Neural progenitor cell (in vitro differentiated cells): ENCODE results near the gene KLF1. TPM values are rescaled to one million over a fixed set of nuclear protein-coding genes. Genes with fewer than 3 reads are reported as not detected.

Source experiments
- DNase-seq: peaks from one replicate; pipeline ENCODE4 v3.0.0-alpha.2; 2016; ENCODE audit warnings: low spot score
- H2AFZ ChIP-seq: fragments of 200-600 bp; sonication (generic); replicated peaks from 2 replicates; pipeline ENCODE4 v1.6.1; 2016; ENCODE audit warnings: antibody characterized with exemption
- H3F3A ChIP-seq: fragments of 200-600 bp; sonication (generic); 2 replicates; pipeline ENCODE4 v1.6.1; 2016; ENCODE audit warnings: antibody characterized with exemption, low read depth
- H3K27ac ChIP-seq: fragments of 200-600 bp; sonication (generic); 2 replicates; pipeline ENCODE4 v1.5.1; 2016; ENCODE audit warnings: mild to moderate bottlenecking
- H3K27me3 ChIP-seq: fragments of 200-600 bp; sonication (generic); 2 replicates; pipeline ENCODE4 v1.6.1; 2016; ENCODE audit warnings: mild to moderate bottlenecking, moderate library complexity
- H3K36me3 ChIP-seq: fragments of 200-600 bp; sonication (generic); 2 replicates; pipeline ENCODE4 v1.5.1; 2016
- H3K4me1 ChIP-seq: fragments of 200-600 bp; sonication (generic); 2 replicates; pipeline ENCODE4 v1.6.1; 2016; ENCODE audit warnings: mixed run types
- H3K4me2 ChIP-seq: fragments of 200-600 bp; sonication (generic); 2 replicates; pipeline ENCODE4 v1.6.1; 2016
- H3K4me3 ChIP-seq: fragments of 200-600 bp; sonication (generic); 2 replicates; pipeline ENCODE4 v1.5.1; 2016
- H3K79me2 ChIP-seq: fragments of 200-600 bp; sonication (generic); 2 replicates; pipeline ENCODE4 v1.6.1; 2016; ENCODE audit warnings: low read depth
- H3K9ac ChIP-seq: fragments of 200-600 bp; sonication (generic); 2 replicates; pipeline ENCODE4 v1.6.1; 2016
- H3K9me3 ChIP-seq: fragments of 200-600 bp; sonication (generic); 2 replicates; pipeline ENCODE4 v1.5.1; 2016; ENCODE audit warnings: low read depth
- H4K20me1 ChIP-seq: fragments of 200-600 bp; sonication (generic); 2 replicates; pipeline ENCODE4 v1.6.1; 2016; ENCODE audit warnings: low read depth
- H3K27ac Mint-ChIP-seq: 3 replicates; pipeline ENCODE4 v1.8.0; 2021; ENCODE audit warnings: mixed read lengths
- H3K27me3 Mint-ChIP-seq: 2 replicates; pipeline ENCODE4 v1.8.0; 2022; ENCODE audit warnings: low read depth, mild to moderate bottlenecking, inconsistent platforms, moderate library complexity, mixed read lengths; ENCODE audit not compliant: insufficient read depth
- H3K36me3 Mint-ChIP-seq: 3 replicates; pipeline ENCODE4 v1.8.0; 2021; ENCODE audit warnings: mixed read lengths
- H3K4me1 Mint-ChIP-seq: 3 replicates; pipeline ENCODE4 v1.8.0; 2021; ENCODE audit warnings: mixed read lengths
- H3K4me3 Mint-ChIP-seq: 3 replicates; pipeline ENCODE4 v1.8.0; 2021; ENCODE audit warnings: mild to moderate bottlenecking, moderate library complexity, mixed read lengths
- H3K9me3 Mint-ChIP-seq: 3 replicates; pipeline ENCODE4 v1.8.0; 2020; ENCODE audit warnings: mixed read lengths
- EZH2 ChIP-seq: fragments of 200-600 bp; sonication (generic); IDR thresholded peaks from 2 replicates; pipeline ENCODE4 v1.6.1; 2017; ENCODE audit warnings: antibody characterized with exemption, mild to moderate bottlenecking, moderate library complexity
- EZH2phosphoT487 ChIP-seq: fragments of 200-600 bp; sonication (generic); IDR thresholded peaks from 2 replicates; pipeline ENCODE4 v1.6.1; 2017; ENCODE audit warnings: antibody characterized with exemption
- total RNA-seq: library from RNA; depleted of rRNA; stranded (reverse); fragments of >200 nt; gene quantifications from 2 replicates; pipeline ENCODE4 v1.2.3, GENCODE V29; 2015; ENCODE audit warnings: low replicate concordance
- TF ChIP-seq, protein P1 (sequence below): fragments of 200-600 bp; sonication (generic); IDR thresholded peaks from 2 replicates; pipeline ENCODE4 v1.5.1; 2017; ENCODE audit warnings: antibody characterized with exemption, mild to moderate bottlenecking

KLF1 gene
- total RNA-seq, 1 donor from 2014 or later = 0.64 TPM

DNA sequence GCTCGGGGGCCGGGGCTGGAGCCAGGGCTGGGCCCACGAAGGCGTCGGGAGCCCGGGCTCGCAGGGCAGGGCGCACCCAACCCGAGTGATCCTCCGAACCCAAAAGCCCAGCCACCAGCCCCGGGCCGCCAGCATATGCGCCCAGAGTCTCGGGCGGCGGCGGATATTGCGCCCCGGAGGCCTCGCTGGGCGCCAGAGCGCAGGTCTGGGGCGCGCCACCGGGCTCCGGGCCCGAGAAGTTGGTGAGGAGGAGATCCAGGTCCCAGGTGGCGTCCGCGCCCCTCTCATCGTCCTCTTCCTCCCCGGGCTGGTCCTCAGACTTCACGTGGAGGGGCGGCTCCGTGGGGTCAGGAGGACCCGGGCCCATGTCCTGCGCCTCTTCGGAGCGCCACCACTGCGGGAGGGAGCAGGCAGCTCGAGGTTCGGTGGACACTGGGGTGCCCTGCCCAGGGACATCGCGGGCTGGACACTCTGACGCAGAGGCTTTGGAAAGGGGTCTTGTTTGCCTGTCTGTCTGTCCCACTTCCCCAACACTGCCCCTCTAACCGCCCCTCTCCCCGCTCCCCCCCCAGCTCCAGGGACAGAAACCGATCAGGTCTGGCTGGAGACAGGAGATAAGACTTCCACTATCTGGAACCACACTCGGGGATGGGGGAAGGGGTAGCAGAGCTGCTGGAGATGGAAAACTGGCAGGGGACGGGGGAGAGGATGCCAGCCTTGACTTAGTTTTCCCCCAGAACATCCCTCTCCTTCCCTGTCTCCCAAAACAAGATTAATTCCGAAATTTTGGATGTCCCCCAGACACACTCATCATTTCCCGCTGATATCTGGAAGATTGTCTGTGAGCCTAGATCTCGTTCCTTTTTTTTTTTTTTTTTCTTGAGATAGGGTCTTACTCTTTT lies 1.0 kb downstream of the KLF1 start:
- H3K9me3 Mint-ChIP-seq = peaks cover 11% of the 10 kb centered on the region
- DNase-seq = peak; percentile 34
- peak overlapping the region; percentile 71 for H3K4me3 Mint-ChIP-seq
- Histone ChIP-seq H3K4me3 (peak overlapping the region; percentile 61), H3K27me3 (peaks cover 58% of the 10 kb centered on the region), H2AFZ (peak overlapping the region; percentile 89), H3K4me2 (peak overlapping the region; percentile 85), H3K36me3 (no peaks in the 10 kb centered on the region), H3K4me1 (peaks cover 3% of the 10 kb centered on the region), H3K79me2 (peaks cover 4% of the 10 kb centered on the region), H4K20me1 (no peaks in the 10 kb centered on the region), H3K9ac (no peak overlapping the region), H3F3A (peaks cover 39% of the 10 kb centered on the region), H3K27ac (no peak overlapping the region), H3K9me3 (peaks cover 3% of the 10 kb centered on the region)
- peaks cover 18% of the 10 kb centered on the region for H3K4me1 Mint-ChIP-seq
- H3K36me3 Mint-ChIP-seq = peaks cover 4% of the 10 kb centered on the region
- no peak overlapping the region for H3K27ac Mint-ChIP-seq
- TF ChIP-seq EZH2phosphoT487 (no peak), EZH2 (no peak)
- TF ChIP-seq, protein P1, sequence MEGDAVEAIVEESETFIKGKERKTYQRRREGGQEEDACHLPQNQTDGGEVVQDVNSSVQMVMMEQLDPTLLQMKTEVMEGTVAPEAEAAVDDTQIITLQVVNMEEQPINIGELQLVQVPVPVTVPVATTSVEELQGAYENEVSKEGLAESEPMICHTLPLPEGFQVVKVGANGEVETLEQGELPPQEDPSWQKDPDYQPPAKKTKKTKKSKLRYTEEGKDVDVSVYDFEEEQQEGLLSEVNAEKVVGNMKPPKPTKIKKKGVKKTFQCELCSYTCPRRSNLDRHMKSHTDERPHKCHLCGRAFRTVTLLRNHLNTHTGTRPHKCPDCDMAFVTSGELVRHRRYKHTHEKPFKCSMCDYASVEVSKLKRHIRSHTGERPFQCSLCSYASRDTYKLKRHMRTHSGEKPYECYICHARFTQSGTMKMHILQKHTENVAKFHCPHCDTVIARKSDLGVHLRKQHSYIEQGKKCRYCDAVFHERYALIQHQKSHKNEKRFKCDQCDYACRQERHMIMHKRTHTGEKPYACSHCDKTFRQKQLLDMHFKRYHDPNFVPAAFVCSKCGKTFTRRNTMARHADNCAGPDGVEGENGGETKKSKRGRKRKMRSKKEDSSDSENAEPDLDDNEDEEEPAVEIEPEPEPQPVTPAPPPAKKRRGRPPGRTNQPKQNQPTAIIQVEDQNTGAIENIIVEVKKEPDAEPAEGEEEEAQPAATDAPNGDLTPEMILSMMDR = peak; percentile 12
- peaks cover 50% of the 10 kb centered on the region for H3K27me3 Mint-ChIP-seq

DNA sequence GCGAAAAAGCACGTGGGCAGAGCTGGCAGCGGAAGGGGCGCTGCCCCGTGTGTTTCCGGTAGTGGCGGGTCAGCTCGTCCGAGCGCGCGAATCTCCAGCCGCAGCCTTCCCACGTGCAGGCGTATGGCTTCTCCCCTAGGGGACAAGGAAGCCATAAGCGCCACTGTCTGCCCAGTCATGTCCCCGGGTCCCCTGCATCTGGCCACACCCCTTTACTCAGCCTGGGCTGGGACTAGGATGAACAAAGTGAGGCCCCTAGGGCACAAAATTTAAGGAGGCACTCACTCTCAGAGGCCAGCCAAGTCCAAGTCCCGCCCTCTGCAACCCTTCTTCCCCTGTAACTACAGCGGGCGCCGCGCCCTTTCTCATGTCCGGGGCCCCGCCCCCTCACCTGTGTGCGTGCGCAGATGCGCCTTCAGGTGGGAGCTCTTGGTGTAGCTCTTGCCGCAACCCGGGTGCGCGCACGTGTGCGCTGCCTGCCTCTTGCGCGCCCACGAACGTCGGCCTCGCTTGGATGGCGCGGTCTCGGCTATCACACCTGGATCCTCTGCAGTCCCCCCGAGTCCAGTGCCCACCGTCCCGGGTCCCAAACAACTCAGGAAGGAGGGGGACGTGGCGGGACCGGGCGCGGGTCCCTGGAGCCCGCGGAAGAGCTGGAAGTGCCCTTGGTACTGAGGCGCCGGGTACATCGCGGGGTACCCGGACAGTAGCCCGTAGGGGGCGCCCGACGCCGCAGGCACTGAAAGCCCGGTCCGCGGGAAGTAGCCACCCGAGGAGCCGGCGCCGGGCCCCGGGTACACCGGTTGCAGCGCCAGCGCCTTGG lies 1.9 kb downstream of the KLF1 start:
- peaks cover 4% of the 10 kb centered on the region for H3K36me3 Mint-ChIP-seq
- Histone ChIP-seq H3F3A (peaks cover 45% of the 10 kb centered on the region), H3K9me3 (peaks cover 3% of the 10 kb centered on the region), H3K4me3 (peak overlapping the region; percentile 61), H3K79me2 (peaks cover 3% of the 10 kb centered on the region), H2AFZ (peak overlapping the region; percentile 89), H3K4me2 (peak overlapping the region; percentile 85), H4K20me1 (no peaks in the 10 kb centered on the region), H3K27me3 (peaks cover 66% of the 10 kb centered on the region), H3K4me1 (peaks cover 6% of the 10 kb centered on the region), H3K27ac (no peak overlapping the region), H3K36me3 (no peaks in the 10 kb centered on the region), H3K9ac (no peak overlapping the region)
- H3K27me3 Mint-ChIP-seq = peaks cover 54% of the 10 kb centered on the region
- peak; percentile 87 for DNase-seq
- H3K27ac Mint-ChIP-seq = no peak overlapping the region
- peak; percentile 29 for TF ChIP-seq EZH2phosphoT487
- TF ChIP-seq, protein P1 = peak; percentile 72
- TF ChIP-seq EZH2 = peak; percentile 23
- H3K4me3 Mint-ChIP-seq = peak overlapping the region; percentile 60
- peaks cover 11% of the 10 kb centered on the region for H3K9me3 Mint-ChIP-seq
- H3K4me1 Mint-ChIP-seq = peaks cover 18% of the 10 kb centered on the region

DNA sequence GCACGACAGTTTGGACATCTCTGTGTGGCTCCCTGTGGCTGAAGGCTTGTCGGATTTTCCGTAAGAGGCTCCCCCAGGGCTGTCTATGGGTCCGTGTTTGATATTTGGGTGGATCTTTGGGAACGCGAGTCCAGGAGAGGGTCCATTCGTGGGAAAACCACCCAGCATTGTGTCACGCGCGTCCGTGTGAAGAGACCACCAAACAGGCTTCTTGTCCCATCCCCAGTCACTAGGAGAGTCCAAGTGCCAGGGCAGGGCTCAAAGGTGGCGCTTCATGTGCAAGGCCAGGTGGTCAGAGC lies 2.4 kb downstream of the KLF1 start:
- Mint-ChIP-seq H3K27ac (no peak overlapping the region), H3K27me3 (peaks cover 54% of the 10 kb centered on the region)
- H3K27me3 ChIP-seq = peaks cover 67% of the 10 kb centered on the region

More for the DNA sequence above, 2.4 kb downstream of the KLF1 start:
- H3K9me3 Mint-ChIP-seq = peaks cover 11% of the 10 kb centered on the region
- Histone ChIP-seq H3K9me3 (peaks cover 3% of the 10 kb centered on the region), H3K36me3 (no peaks in the 10 kb centered on the region), H3K4me3 (peak overlapping the region; percentile 61), H3K4me2 (peak overlapping the region; percentile 85), H3K9ac (no peak overlapping the region), H3K79me2 (no peaks in the 10 kb centered on the region), H3K4me1 (peaks cover 3% of the 10 kb centered on the region), H3F3A (peaks cover 42% of the 10 kb centered on the region), H2AFZ (peak overlapping the region; percentile 89), H4K20me1 (no peaks in the 10 kb centered on the region), H3K27ac (no peak overlapping the region)
- no peak for DNase-seq
- H3K36me3 Mint-ChIP-seq = peaks cover 4% of the 10 kb centered on the region
- H3K4me1 Mint-ChIP-seq = peaks cover 16% of the 10 kb centered on the region
- peak overlapping the region; percentile 55 for H3K4me3 Mint-ChIP-seq
- TF ChIP-seq, protein P1 = no peak
- TF ChIP-seq EZH2phosphoT487 (no peak), EZH2 (no peak)
